HCT116 (cell line): Measurements from ENCODE around the gene PROSER2. TPM values are rescaled to one million over a fixed set of nuclear protein-coding genes. Genes with fewer than 3 reads are reported as not detected.

ENCODE experiments used
- ATAC-seq: fragments of 200-7000 bp; cut with Tn5 transposase; 2 replicates; pipeline ENCODE4 v1.9.1; 2020; ENCODE audit warnings: mild to moderate bottlenecking, moderate library complexity
- BruUV-seq: library from RNA; stranded (reverse); fragments of 400-500 nt; replicated peaks from 2 replicates; lab custom pipeline; 2021; lab: Mats Ljungman, UMichigan
- CTCF ChIA-PET: fragments of 300-600 bp; sonication (Branson Sonifier 250); formaldehyde crosslinking; loops from one replicate; lab custom pipeline; 2021; ENCODE audit warnings: antibody characterized with exemption; lab: Charles Lee
- POLR2A ChIA-PET: fragments of 300-600, 350-600 bp; sonication (Branson Sonifier 250); formaldehyde crosslinking; loops from one replicate; lab custom pipeline; 2021; ENCODE audit warnings: antibody characterized with exemption; lab: Charles Lee
- RAD21 ChIA-PET, 2 experiments: fragments of 300-600 bp; sonication (Branson Sonifier 250); formaldehyde crosslinking; loops; one replicate each; lab custom pipeline; 2023; ENCODE audit warnings: low total read pairs in 2 of 2; ENCODE audit not compliant: uncharacterized antibody in 2 of 2, unreplicated experiment in 2 of 2, low non-redundant PET in 1 of 2; lab: Charles Lee
- DNase-seq: peaks from one replicate; pipeline ENCODE4 v3.0.0-alpha.2; 2010; ENCODE audit warnings: low read depth, low spot score
- H2AFZ ChIP-seq: fragments of 200-600 bp; shearing (Covaris generic), sonication (generic); 2 replicates; pipeline ENCODE4 v1.6.1; 2017; ENCODE audit warnings: low read depth, mixed run types, mixed read lengths, antibody characterized with exemption, low read length; ENCODE audit not compliant: poor library complexity, severe bottlenecking
- H3K27ac ChIP-seq: 2 replicates; pipeline ENCODE4 v1.5.1; 2012; ENCODE audit warnings: low read depth, low read length
- H3K27me3 ChIP-seq: fragments of 200-600 bp; sonication (generic); 2 replicates; pipeline ENCODE4 v1.6.1; 2016; ENCODE audit warnings: mixed run types, low read length, mixed read lengths; ENCODE audit not compliant: insufficient read depth
- H3K36me3 ChIP-seq, 2 experiments: fragments of 200-500 bp in 1 of 2; fragments of 200-600 bp in 1 of 2; sonication (Bioruptor generic) in 1 of 2; sonication (generic) in 1 of 2; 2 replicates each; pipeline versions ENCODE4 v1.5.1 to v1.6.1; 2014 to 2016; ENCODE audit warnings: low read length in 2 of 2, inconsistent platforms in 1 of 2, mixed read lengths in 1 of 2, mixed run types in 1 of 2; ENCODE audit not compliant: insufficient read depth in 2 of 2, control insufficient read depth in 1 of 2
- H3K4me1 ChIP-seq, 2 experiments: fragments of 200-600 bp in 1 of 2; sonication (generic) in 1 of 2; 2 replicates each; pipeline versions ENCODE4 v1.5.1 to v1.6.1; 2012 to 2017; ENCODE audit warnings: low read length in 2 of 2, inconsistent platforms in 1 of 2, mild to moderate bottlenecking in 1 of 2, mixed read lengths in 1 of 2, mixed run types in 1 of 2, moderate library complexity in 1 of 2; ENCODE audit not compliant: insufficient read depth in 2 of 2, control insufficient read depth in 1 of 2
- H3K4me2 ChIP-seq: fragments of 200-600 bp; sonication (generic); 2 replicates; pipeline ENCODE4 v1.6.1; 2017; ENCODE audit warnings: mixed run types, low read length, mixed read lengths
- H3K4me3 ChIP-seq, 2 experiments: fragments of 200-600 bp in 1 of 2; sonication (generic) in 1 of 2; replicated peaks in 1 of 2; 2 replicates each; pipeline ENCODE4 v1.5.1; 2011 to 2016; ENCODE audit warnings: low read length in 2 of 2, control low read depth in 1 of 2, low read depth in 1 of 2, mild to moderate bottlenecking in 1 of 2, mixed read lengths in 1 of 2, mixed run types in 1 of 2
- H3K79me2 ChIP-seq: fragments of 200-600 bp; sonication (generic); 2 replicates; pipeline ENCODE4 v1.6.1; 2017; ENCODE audit warnings: mild to moderate bottlenecking, mixed run types, low read length, moderate library complexity, mixed read lengths; ENCODE audit not compliant: insufficient read depth
- H3K9ac ChIP-seq: fragments of 200-600 bp; sonication (generic); 2 replicates; pipeline ENCODE4 v1.6.1; 2016; ENCODE audit warnings: low read length, mixed read lengths
- H3K9me2 ChIP-seq: fragments of 200-600 bp; sonication (generic), shearing (Covaris generic); 2 replicates; pipeline ENCODE4 v1.6.1; 2017; ENCODE audit warnings: mixed run types, mild to moderate bottlenecking, moderate library complexity; ENCODE audit not compliant: insufficient read depth
- H3K9me3 ChIP-seq, 2 experiments: fragments of 200-500 bp in 1 of 2; fragments of 200-600 bp in 1 of 2; sonication (Bioruptor generic) in 1 of 2; sonication (generic) in 1 of 2; 2 replicates each; pipeline ENCODE4 v1.6.1; 2014 to 2017; ENCODE audit warnings: low read length in 2 of 2, mixed read lengths in 2 of 2, inconsistent platforms in 1 of 2, low read depth in 1 of 2, mild to moderate bottlenecking in 1 of 2, mixed run types in 1 of 2, moderate library complexity in 1 of 2; ENCODE audit not compliant: control insufficient read depth in 1 of 2, insufficient read depth in 1 of 2
- H4K20me1 ChIP-seq: fragments of 200-600 bp; sonication (generic), shearing (Covaris generic); 2 replicates; pipeline ENCODE4 v1.6.1; 2017; ENCODE audit warnings: mixed run types, mild to moderate bottlenecking, moderate library complexity; ENCODE audit not compliant: insufficient read depth
- ATF3 ChIP-seq: IDR thresholded peaks from 2 replicates; pipeline ENCODE4 v1.6.1; 2012
- CBX3 ChIP-seq: IDR thresholded peaks from 2 replicates; pipeline ENCODE4 v1.6.1; 2012; ENCODE audit warnings: low read depth
- CEBPB ChIP-seq: IDR thresholded peaks from 2 replicates; pipeline ENCODE4 v1.6.1; 2012; ENCODE audit warnings: low read depth
- EGR1 ChIP-seq: IDR thresholded peaks from 2 replicates; pipeline ENCODE4 v1.6.1; 2012; ENCODE audit warnings: low read depth
- ELF1 ChIP-seq: IDR thresholded peaks from 2 replicates; pipeline ENCODE4 v1.6.1; 2012; ENCODE audit warnings: low read depth, borderline replicate concordance
- EZH2 ChIP-seq: fragments of 200-600 bp; sonication (generic); IDR thresholded peaks from 2 replicates; pipeline ENCODE4 v1.6.1; 2017; ENCODE audit warnings: antibody characterized with exemption, mixed run types
- JUND ChIP-seq: IDR thresholded peaks from 2 replicates; pipeline ENCODE4 v1.6.1; 2012
- MAX ChIP-seq: IDR thresholded peaks from 2 replicates; pipeline ENCODE4 v1.6.1; 2012
- POLR2AphosphoS5 ChIP-seq: IDR thresholded peaks from 2 replicates; pipeline ENCODE4 v1.6.1; 2011; ENCODE audit warnings: mild to moderate bottlenecking, low read depth, low read length, moderate library complexity
- RAD21 ChIP-seq: IDR thresholded peaks from 2 replicates; pipeline ENCODE4 v1.6.1; 2012; ENCODE audit warnings: low read depth, mild to moderate bottlenecking
- REST ChIP-seq: IDR thresholded peaks from 2 replicates; pipeline ENCODE4 v1.6.1; 2012; ENCODE audit warnings: low read depth
- SIN3A ChIP-seq: IDR thresholded peaks from 2 replicates; pipeline ENCODE4 v1.6.1; 2012; ENCODE audit warnings: low read depth
- SP1 ChIP-seq: IDR thresholded peaks from 2 replicates; pipeline ENCODE4 v1.6.1; 2012; ENCODE audit warnings: low read depth
- TCF7L2 ChIP-seq: IDR thresholded peaks from 2 replicates; pipeline ENCODE4 v1.7.0; 2011; ENCODE audit warnings: borderline replicate concordance, inconsistent platforms; ENCODE audit not compliant: insufficient read depth, insufficient read length; ENCODE audit errors: extremely low read depth
- YY1 ChIP-seq: IDR thresholded peaks from 2 replicates; pipeline ENCODE4 v1.6.1; 2011; ENCODE audit warnings: low read length, low read depth, moderate library complexity, mild to moderate bottlenecking; ENCODE audit not compliant: insufficient replicate concordance; ENCODE audit errors: extremely low read depth
- ZFX ChIP-seq: fragments of 450-650 bp; IDR thresholded peaks from 2 replicates; pipeline ENCODE4 v1.6.1; 2017
- ZNF274 ChIP-seq: fragments of 200-500 bp; sonication (Bioruptor generic); IDR thresholded peaks from 2 replicates; pipeline ENCODE4 v1.6.1; 2014; ENCODE audit warnings: mild to moderate bottlenecking, low read depth, low read length, inconsistent platforms
- intact Hi-C: fragments of 100-400 bp; cut with micrococcal nuclease; formaldehyde crosslinking; loops from 2 replicates; pipeline ENCODE4 v1.10.0; 2022
- total RNA-seq: library from RNA; stranded (reverse); gene quantifications from one replicate; pipeline ENCODE4 v1.2.1, GENCODE V29; 2021; ENCODE audit not compliant: unreplicated experiment

The PROSER2 gene
- total RNA-seq, 1 experiment from 2014 or later = 46.2 TPM

- ATAC-seq = no peak
These were observed 55.6 kb downstream of the PROSER2 start for GRCh38 chr10:11878776-11879175.

GRCh38 chr10:11879387-11880094 is 56.4 kb downstream of the PROSER2 start:
- Histone ChIP-seq H3K79me2 (no peaks in the 10 kb centered on the region), H3K36me3 (no peaks in the 10 kb centered on the region), H3K27me3 (no peaks in the 10 kb centered on the region), H3K9me3 (no peaks in the 10 kb centered on the region), H3K4me1 (peaks cover 54 to 90% of the 10 kb centered on the region in 2 experiments), H3K9me2 (no peaks in the 10 kb centered on the region), H3K4me2 (no peak overlapping the region), H3K4me3 (no peak overlapping the region), H3K27ac (peak overlapping the region; percentile 25; the same call in 1 of the 2 replicates), H4K20me1 (no peaks in the 10 kb centered on the region), H2AFZ (no peak overlapping the region), H3K9ac (peak overlapping the region; percentile 73)
- no peak for DNase-seq
- CTCF ChIA-PET = interaction anchor here (1.6 to 1.9 kb wide), 2 partner anchors 107 to 110 kb away, joined by 3 to 6 read pairs; no protein-coding TSS in a partner anchor
- POLR2A ChIA-PET = interaction anchor here (0.5 to 0.7 kb wide), 2 partner anchors 66 to 190 kb away, joined by 3 read pairs; no protein-coding TSS in a partner anchor
- RAD21 ChIA-PET = no interaction called here
- no TSS peak for BruUV-seq
- intact Hi-C loops = no loop called here
- no peak for ATAC-seq
- TF ChIP-seq EZH2 (no peak), CBX3 (no peak), CEBPB (no peak), SP1 (no peak), JUND (no peak), RAD21 (no peak), ATF3 (no peak), ZNF274 (no peak), REST (no peak), YY1 (no peak), TCF7L2 (no peak), MAX (no peak)

More at GRCh38 chr10:11878776-11879175, 55.6 kb downstream of the PROSER2 start:
- no peak for TF ChIP-seq ZFX
- no peak for TF ChIP-seq POLR2AphosphoS5
- TF ChIP-seq TCF7L2 = no peak
- no peak for TF ChIP-seq CBX3
- TF ChIP-seq ELF1 = no peak
- TF ChIP-seq EGR1 = no peak
- TF ChIP-seq CEBPB = no peak
- no peak for TF ChIP-seq ZNF274
- TF ChIP-seq JUND = no peak
- no peak for TF ChIP-seq RAD21
- no peak for TF ChIP-seq SIN3A
- no peak for TF ChIP-seq YY1
- Histone ChIP-seq H3K9ac (peak overlapping the region; percentile 18; the same call in 1 of the 2 replicates), H3K9me2 (no peaks in the 10 kb centered on the region), H3K4me2 (no peak overlapping the region), H3K36me3 (no peaks in the 10 kb centered on the region), H3K27ac (no peak overlapping the region), H3K27me3 (no peaks in the 10 kb centered on the region), H3K4me3 (no peak overlapping the region), H3K9me3 (no peaks in the 10 kb centered on the region), H2AFZ (no peak overlapping the region), H3K79me2 (no peaks in the 10 kb centered on the region), H4K20me1 (no peaks in the 10 kb centered on the region), H3K4me1 (peaks cover 61 to 90% of the 10 kb centered on the region in 2 experiments)
- BruUV-seq = no TSS peak
- DNase-seq = no peak
- POLR2A ChIA-PET = interaction anchor here (0.5 to 0.7 kb wide), 3 partner anchors 65 to 398 kb away, joined by 3 read pairs; no protein-coding TSS in a partner anchor
- RAD21 ChIA-PET = no interaction called here
- intact Hi-C loops = no loop called here
- CTCF ChIA-PET = interaction anchor here (1.9 kb wide), 1 partner anchor 108 kb away, joined by 6 read pairs; no protein-coding TSS in a partner anchor
